Gastroesophageal sphincter (tissue), 3 donors: ENCODE data around the gene GPR160.

Experiments used
- EP300 ChIP-seq: sonication (generic); formaldehyde crosslinking; IDR thresholded peaks from one replicate; pipeline ENCODE4 v1.6.1; 2017; ENCODE audit warnings: antibody characterized with exemption, mild to moderate bottlenecking
- POLR2A ChIP-seq, 2 donors: fragments of 450-650 bp; IDR thresholded peaks; one replicate each; pipeline ENCODE4 v1.6.1; 2017; ENCODE audit warnings: antibody characterized with exemption in 2 of 2, mild to moderate bottlenecking in 2 of 2, moderate library complexity in 1 of 2
- POLR2AphosphoS5 ChIP-seq: sonication (generic); formaldehyde crosslinking; IDR thresholded peaks from one replicate; pipeline ENCODE4 v1.6.1; 2017; ENCODE audit warnings: antibody characterized with exemption
- TF ChIP-seq, protein P1 (sequence below), 4 experiments: fragments of 200-600 bp in 2 of 4; fragments of 450-650 bp in 2 of 4; sonication (generic) in 1 of 4; IDR thresholded peaks; one replicate each; pipeline ENCODE4 v1.5.1; 2017 to 2019; ENCODE audit warnings: antibody characterized with exemption in 4 of 4, mild to moderate bottlenecking in 2 of 4, moderate library complexity in 2 of 4

DNA sequence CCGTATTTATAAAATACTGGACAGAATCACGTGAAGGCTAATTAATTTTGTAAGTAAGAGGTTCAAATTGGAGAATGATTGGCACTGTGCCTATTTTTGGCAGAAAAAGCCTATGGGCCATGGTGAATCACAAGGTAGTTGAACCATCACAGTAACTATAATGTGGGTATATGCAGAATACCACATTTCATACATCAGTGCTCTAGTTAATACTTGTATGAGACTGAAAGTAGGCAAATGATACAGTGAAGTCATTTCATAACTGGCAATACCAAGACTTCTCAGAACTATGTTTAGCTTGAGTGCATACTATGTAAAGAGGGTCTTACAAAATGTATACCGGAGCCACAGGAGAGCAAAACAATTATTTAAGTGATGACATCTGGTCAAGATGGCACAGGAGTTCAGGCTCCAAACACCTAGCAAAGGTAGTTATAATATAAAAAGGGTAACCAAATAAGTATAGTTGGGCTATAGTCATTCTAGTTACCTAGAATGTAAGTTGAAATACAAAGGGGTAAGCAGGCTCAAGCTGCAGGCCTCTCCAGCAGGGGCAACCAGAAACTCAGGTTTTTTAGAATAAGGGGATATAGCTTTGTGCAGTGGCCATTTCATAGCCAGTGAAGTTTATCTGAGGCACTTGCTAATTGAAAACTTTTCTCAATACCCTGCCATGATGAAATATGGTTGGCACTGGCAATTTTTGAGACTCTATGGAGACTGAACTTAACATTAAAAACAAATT lies 19.1 kb downstream of the GPR160 start:
- TF ChIP-seq, protein P1, sequence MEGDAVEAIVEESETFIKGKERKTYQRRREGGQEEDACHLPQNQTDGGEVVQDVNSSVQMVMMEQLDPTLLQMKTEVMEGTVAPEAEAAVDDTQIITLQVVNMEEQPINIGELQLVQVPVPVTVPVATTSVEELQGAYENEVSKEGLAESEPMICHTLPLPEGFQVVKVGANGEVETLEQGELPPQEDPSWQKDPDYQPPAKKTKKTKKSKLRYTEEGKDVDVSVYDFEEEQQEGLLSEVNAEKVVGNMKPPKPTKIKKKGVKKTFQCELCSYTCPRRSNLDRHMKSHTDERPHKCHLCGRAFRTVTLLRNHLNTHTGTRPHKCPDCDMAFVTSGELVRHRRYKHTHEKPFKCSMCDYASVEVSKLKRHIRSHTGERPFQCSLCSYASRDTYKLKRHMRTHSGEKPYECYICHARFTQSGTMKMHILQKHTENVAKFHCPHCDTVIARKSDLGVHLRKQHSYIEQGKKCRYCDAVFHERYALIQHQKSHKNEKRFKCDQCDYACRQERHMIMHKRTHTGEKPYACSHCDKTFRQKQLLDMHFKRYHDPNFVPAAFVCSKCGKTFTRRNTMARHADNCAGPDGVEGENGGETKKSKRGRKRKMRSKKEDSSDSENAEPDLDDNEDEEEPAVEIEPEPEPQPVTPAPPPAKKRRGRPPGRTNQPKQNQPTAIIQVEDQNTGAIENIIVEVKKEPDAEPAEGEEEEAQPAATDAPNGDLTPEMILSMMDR (IDR thresholded peaks at IDR 0.05): no peak
- TF ChIP-seq POLR2A (IDR thresholded peaks at IDR 0.05) (no peak), POLR2AphosphoS5 (no peak), EP300 (no peak)
